Epithelial cell of proximal tubule (primary cell): ENCODE data around the gene RIC1. TPM values are rescaled to one million over a fixed set of nuclear protein-coding genes. Genes with fewer than 3 reads are reported as not detected.

Source experiments
- DNase-seq: peaks from one replicate; pipeline ENCODE4 v3.0.0-alpha.2; 2011; ENCODE audit warnings: low read depth
- H3K4me3 ChIP-seq: 2 replicates; pipeline ENCODE4 v1.5.1; 2011; ENCODE audit warnings: low read depth, mild to moderate bottlenecking, low read length
- total RNA-seq: library from RNA; depleted of rRNA; stranded (reverse); fragments of >200 nt; gene quantifications from 2 replicates; pipeline ENCODE4 v1.2.3, GENCODE V29; 2015
- TF ChIP-seq, protein P1 (sequence below): conservative IDR thresholded peaks from 2 replicates; pipeline ENCODE4 v1.5.1; 2012; ENCODE audit warnings: low read depth, mild to moderate bottlenecking, low read length

Gene RIC1
- total RNA-seq, 1 donor from 2014 or later = 12.7 TPM

- no peak for DNase-seq
- TF ChIP-seq, protein P1, sequence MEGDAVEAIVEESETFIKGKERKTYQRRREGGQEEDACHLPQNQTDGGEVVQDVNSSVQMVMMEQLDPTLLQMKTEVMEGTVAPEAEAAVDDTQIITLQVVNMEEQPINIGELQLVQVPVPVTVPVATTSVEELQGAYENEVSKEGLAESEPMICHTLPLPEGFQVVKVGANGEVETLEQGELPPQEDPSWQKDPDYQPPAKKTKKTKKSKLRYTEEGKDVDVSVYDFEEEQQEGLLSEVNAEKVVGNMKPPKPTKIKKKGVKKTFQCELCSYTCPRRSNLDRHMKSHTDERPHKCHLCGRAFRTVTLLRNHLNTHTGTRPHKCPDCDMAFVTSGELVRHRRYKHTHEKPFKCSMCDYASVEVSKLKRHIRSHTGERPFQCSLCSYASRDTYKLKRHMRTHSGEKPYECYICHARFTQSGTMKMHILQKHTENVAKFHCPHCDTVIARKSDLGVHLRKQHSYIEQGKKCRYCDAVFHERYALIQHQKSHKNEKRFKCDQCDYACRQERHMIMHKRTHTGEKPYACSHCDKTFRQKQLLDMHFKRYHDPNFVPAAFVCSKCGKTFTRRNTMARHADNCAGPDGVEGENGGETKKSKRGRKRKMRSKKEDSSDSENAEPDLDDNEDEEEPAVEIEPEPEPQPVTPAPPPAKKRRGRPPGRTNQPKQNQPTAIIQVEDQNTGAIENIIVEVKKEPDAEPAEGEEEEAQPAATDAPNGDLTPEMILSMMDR = no peak
- no peak overlapping the region for H3K4me3 ChIP-seq
Measured at GRCh38 chr9:5787220-5787619, 158.3 kb downstream of the RIC1 start.

DNA sequence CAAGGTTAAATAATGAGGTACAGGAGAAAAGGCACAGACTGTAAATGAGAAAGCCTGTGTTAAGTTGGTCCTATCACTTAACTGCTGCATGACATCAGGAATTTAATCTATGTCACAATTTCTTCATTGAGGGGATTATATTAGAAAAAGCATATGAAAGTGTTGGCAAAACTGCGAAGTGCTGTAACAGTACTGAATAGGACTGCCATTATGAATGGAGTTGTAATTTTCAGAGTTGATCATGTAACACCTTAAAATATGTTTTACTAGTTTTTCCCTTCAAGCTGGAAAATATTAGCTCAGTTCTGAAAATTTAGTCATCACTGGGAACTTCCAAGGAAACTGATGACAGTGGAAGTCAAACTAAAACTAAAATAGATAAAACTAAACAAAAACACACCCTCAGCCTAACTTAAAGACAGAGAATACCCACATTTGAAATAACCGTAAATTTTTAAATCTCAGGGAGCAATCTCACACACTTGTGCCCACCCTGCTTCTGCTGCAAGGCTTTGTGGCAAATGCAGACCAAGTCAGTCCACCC is 158.9 kb downstream of the RIC1 start:
- H3K4me3 ChIP-seq = no peak overlapping the region
- no peak for DNase-seq
- TF ChIP-seq, protein P1 = no peak

DNA sequence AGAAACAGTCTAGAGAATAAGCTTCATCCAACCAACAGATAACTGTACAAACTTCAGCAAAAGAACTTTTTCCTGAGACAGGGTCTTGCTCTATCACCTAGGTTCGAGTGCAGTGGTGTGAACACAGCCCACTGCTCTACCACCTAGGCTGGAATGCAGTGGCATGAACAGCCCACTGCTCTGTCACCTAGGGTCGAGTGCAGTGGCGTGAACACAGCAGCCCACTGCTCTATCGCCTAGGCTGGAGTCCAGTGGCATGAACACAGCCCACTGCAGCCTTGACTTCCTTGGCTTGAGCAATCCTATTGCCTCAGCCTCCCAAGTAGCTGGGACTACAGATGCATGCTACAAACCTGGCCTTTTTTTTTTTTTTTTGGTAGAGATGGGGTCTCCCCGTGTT is 160.6 kb downstream of the RIC1 start:
- TF ChIP-seq, protein P1 = no peak
- no peak for DNase-seq
- no peak overlapping the region for H3K4me3 ChIP-seq

GRCh38 chr9:5790923-5791322 is 162.0 kb downstream of the RIC1 start:
- DNase-seq = no peak
- TF ChIP-seq, protein P1 = no peak
- H3K4me3 ChIP-seq = no peak overlapping the region

GRCh38 chr9:5791870-5792269 is 163.0 kb downstream of the RIC1 start:
- TF ChIP-seq, protein P1 = no peak
- no peak for DNase-seq
- no peak overlapping the region for H3K4me3 ChIP-seq

GRCh38 chr9:5793812-5794211 is 164.9 kb downstream of the RIC1 start:
- H3K4me3 ChIP-seq = no peak overlapping the region
- TF ChIP-seq, protein P1 = no peak
- no peak for DNase-seq

- DNase-seq = no peak
- H3K4me3 ChIP-seq = no peak overlapping the region
- TF ChIP-seq, protein P1 = no peak
Measured at GRCh38 chr9:5796298-5796697, 167.4 kb downstream of the RIC1 start.
